ENCODE results near the gene GBGT1.
"Not testable (repeated sequence)": the region's sequence is repeated elsewhere in the genome, so short reads cannot be mapped to it uniquely, and the experiment has no call there.

The GBGT1 gene

DNA sequence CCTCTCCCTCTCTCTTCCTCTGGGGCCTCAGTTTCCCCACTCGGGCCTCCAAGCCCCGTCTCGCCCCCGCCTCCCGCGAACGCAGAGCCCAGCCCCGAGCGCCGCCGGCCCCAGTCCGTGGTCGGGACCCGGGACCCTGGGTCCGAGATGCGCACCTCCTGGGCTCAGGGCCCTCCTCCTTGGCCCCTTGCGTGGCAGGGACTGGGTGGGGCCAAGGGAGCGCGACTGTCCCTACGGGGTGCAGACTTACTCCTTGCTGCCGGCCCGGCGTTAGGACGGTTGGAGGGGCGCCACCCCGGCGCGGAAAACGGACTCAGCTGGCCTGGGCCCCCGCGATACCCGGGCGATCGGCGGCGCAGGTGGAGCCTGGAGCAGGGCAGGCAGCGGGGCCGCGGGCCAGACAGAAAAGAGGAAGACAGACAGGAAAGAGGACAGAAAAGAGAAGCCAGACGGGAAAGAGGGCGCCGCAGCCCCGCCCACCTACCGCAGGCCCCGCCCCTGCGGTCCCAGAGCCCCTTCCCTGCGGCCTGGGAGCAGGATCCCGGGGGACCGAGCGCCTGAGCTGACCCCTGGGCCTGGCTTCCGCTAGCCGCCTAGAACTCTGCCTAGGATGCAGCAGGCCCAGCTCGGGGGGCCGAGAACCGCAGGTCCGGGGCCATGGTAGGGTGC lies at the start of gene GBGT1:
Gene GBGT1 (minus strand): TSS at position 411 of the 669 bp plus-strand sequence. CDS start 1,502 bp downstream, outside the sequence.
- DNase-seq = no peak

DNA sequence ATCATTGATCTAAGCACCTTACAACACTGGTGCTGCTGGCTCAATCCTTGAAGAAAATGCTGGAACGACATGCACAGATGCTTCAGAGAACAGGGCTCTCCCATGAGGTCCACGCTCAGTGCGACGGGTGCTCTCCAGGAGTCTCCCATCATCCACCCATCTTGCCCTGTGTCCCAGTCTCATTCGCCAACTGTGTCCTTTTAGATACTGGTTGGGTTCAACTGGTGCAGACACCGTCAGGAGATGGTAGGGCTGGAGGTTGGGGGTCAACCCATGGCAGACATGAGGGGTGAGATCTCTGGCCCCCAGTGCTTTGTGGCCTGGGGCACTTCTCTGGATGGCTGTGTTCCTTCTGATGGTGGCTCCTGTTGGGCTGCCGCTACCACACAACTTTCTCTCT lies 46.9 kb upstream of the GBGT1 start:
- no peak for DNase-seq

DNA sequence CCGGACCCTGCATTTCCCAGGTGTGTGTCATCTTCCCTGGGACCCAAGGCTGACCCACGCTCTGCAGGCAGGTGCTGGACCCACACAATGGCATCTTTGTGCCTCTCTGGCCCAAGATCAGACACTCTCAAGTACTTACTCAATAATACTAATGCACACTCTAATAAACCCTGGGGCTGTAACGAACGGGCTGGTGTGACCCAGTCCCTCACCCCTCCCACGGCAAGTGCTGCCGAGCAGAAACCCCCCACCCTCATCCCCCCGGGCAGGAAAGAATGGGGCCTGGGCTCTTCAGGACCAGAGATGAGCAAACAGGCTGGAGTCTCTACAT lies 46.5 kb upstream of the GBGT1 start:
- no peak for DNase-seq

- DNase-seq = not testable (repeated sequence)
Observed at GRCh38 chr9:133209327-133210201, 45.9 kb upstream of the GBGT1 start.

- DNase-seq = not testable (repeated sequence)
Observed at GRCh38 chr9:133208880-133209300, 45.2 kb upstream of the GBGT1 start, which contains the start of gene OBP2B. Gene OBP2B (minus strand): TSS chr9:133209250. CDS start chr9:133209199, 51 bp downstream.

DNA sequence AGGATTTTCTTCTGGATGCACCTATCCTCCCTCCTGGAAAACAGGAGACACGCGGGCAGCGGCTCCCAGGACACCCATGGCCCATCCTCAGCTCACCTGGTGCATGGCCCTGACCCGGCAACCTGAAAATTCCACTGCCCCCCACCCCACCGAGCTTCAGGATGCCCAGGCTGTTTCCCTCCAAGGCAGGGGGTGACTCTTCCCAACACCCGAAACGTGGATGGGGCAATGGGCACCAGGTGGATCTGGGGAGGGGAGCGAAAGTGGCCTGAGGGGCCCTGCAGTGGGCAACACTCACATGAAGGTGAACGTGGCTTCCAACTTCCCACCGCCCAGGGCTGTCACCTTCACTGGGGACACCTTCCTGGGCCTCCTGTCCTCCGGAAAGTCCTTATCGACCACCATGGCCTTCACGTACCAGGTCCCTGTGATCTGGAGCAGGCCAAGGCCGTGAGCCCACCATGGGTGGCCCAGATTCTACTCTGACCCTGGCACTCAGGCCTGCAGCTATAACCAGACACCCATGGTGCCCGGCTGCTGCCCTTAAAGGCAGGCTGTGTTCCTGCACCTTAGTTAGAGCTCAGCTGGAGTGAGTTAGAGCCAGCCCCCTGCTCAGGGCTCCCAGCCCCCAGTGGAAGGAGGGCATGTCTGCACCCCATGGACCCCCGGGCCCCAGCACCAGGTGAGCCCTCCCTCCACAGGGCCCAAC lies 44.6 kb upstream of the GBGT1 start:
- DNase-seq = not testable (repeated sequence)

- DNase-seq = no peak
Observed at GRCh38 chr9:133207540-133208170, 43.9 kb upstream of the GBGT1 start.

DNA sequence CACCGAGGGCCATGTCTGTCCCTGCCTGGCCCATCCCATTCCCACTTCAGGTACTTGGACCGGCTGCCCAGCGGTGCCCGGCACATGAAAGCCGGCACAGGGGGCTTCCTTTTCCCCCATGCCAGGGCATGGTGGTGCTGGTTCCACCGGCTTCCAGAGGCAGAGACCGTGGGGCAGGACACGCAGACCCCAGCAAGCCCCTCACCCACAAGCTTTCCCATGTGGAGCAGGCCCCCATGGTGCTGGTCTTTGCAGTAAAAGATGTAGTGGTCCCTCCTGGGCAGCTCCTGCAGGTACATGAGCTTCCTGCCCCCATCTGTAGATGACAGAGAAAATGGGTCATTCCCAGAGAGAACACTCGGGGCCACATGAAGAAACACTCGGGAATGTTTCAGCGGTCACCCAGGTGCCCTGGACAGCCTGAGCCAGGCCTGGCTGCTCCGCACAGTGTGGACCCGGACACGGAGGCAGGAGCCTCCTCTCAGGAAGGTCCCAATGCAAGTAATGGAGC lies 43.4 kb upstream of the GBGT1 start:
- no peak for DNase-seq

DNA sequence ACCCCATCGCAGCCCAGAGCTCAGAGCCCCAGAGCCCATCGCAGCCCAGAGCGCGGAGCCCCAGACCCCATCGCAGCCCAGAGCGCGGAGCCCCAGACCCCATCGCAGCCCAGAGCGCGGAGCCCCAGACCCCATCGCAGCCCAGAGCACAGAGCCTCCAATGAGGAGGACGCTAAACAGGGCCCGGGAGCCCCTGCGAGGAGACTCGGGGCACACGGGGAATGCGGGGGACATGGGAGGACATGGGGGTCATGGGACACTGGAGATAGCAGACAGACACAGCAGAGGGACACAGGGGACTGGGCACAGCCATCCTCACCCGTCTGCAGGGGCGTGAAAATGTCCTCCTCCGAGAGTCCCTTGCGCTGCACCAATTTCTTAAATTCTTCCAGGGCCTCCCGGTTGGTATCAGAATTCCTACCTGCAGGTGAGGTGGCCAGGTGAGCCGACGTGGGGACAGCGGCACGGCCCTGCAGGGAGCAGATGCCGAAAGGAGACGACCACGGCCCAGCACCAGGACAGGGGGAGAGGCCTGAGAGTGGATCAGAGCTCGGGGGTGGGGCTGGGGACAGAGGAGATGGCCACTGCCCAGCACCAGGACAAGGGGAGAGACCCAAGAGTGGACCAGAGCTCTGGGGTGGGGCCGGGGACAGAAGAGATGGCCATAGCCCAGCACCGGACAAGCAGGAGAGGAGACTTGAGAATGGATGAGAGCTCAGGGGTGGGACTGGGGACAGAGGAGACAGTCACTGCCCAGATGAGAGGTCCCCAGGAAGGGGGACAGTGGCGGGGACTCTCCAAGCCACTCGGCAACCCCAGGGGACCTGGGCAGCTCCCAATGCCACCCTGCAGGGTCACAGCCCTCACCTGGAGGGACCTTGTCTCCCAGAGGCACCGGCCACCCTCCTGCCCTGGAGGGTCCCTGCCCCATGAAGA lies 42.5 kb upstream of the GBGT1 start:
- no peak for DNase-seq

GRCh38 chr9:133205481-133205887 lies 41.8 kb upstream of the GBGT1 start:
- DNase-seq = not testable (repeated sequence)

DNA sequence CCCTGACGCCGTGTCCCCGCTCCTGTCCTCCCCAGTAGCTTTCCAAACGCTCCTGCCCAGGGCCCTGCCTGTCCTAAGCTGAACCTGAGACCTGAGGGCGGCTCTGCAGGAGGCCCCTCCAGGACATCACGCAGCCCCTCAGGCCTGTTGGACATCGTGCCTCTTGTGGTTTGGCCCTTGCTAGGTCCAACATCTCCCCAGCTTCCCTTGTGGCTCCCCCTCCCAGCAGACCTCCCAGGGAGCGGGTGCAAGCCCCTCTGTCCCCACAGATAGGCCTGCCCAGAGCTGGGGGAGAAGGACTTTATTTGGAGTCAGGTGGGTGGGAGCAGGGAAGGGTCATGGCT lies 41.3 kb upstream of the GBGT1 start:
- no peak for DNase-seq

- DNase-seq = no peak
Observed at GRCh38 chr9:133204335-133204992, 40.8 kb upstream of the GBGT1 start.

- DNase-seq = no peak
Observed at GRCh38 chr9:133203506-133204075, 39.9 kb upstream of the GBGT1 start.

DNA sequence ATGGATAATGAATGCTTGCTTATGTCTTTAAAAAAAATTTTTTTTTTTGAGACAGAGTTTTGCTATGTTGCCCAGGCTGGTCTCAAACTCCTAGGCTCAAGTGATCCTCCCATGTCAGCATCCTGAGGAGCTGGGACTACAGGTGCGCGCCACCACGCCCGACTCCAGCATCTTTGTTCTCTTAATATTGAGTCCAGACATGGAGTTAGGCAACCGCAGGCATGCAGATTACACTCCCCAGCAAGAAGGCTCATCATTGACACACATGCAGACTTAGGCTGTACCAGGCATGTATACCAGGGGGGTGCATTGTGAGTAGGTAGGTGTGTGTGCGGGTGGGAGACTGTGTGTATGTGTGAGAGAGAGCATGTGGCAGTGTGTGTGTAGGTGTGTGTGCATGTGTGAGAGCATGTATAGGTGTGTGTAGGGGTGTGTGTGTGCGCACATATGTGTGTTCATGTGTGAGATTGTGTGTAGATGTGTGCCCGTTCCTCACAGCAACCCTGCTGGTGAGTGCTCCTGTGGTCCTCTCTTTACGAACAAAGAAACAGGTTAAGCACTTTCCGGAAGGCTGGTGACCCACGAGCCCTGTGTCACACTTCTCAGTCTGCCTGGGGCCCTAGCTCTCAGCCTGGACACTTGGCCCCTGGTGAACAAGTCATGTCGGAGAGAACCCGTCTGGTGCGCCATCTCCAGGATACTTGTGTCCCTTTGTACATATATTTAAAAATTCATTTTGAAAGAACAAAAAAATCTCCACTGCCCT lies 39.2 kb upstream of the GBGT1 start:
- no peak for DNase-seq

DNA sequence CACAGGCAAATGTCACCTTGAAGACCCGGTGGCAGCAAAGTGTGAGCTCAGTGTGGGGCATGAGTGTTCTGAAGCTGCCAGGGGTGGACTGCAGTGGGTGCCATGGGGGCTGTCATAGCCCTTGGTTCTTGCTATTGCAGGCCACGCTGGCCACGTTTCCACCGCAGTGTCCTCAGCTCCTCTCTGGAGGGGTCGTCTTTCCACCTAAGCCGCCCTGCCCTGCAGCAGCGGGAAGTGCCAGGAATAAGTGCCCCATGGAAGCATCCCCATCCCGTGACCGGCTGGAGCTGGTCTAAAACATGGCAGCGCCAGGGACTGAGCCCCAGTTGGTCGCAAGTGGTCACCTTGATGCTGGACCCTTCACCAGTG lies 38.4 kb upstream of the GBGT1 start:
- no peak for DNase-seq

DNA sequence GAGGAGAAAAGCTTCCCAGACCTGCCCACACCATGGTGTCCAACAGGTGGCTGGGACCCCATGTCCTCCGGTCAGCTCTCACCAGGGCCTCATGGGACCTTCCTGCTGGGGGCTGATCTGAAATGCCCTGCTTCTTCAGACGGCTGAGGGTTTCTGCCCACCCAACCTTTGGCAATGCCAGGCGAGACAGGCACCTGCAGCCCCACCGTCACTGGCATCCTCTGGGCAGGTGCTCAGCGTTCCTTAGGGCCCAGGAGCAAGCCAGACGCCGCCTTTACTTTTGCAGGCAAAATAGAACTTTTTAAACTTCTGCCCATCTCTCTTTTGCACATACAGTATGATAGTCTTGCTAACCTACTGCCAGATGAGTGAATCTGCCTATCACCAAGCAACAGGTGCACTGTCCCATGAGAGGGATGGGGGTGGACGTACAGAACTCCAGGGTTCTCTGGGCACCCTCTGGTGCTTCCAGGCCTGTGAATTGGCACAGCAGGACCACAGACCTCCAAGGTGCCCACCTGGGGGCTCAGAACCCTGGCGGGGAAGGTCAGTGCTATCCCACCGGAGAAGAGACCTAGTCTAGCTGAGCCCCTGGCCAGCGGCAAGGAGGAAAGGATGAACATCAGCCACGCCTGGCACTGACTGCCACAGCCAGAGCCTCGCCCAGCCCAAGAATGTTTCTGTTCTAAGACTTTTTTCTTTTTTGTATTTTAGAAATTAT lies 37.9 kb upstream of the GBGT1 start:
- no peak for DNase-seq

DNA sequence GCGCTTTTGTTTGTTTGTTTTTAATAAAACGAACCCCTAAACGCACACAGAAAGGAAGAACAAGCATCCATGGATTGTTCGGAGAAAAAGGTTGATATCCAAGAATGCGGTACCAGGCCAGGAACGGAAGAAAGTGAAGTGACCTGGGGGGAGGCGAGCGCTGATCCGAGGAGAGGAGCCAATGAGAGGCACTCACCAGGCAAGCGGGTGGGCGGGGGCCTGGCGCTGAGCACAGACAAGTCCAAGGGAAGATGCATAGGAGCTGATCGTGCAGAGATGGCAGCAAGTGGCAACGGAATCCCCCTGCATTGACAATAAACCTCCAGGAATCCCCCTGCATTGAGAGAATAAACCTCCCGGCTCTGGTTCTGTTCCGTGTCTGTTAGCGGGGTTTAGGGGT lies 36.9 kb upstream of the GBGT1 start:
- DNase-seq = no peak

DNA sequence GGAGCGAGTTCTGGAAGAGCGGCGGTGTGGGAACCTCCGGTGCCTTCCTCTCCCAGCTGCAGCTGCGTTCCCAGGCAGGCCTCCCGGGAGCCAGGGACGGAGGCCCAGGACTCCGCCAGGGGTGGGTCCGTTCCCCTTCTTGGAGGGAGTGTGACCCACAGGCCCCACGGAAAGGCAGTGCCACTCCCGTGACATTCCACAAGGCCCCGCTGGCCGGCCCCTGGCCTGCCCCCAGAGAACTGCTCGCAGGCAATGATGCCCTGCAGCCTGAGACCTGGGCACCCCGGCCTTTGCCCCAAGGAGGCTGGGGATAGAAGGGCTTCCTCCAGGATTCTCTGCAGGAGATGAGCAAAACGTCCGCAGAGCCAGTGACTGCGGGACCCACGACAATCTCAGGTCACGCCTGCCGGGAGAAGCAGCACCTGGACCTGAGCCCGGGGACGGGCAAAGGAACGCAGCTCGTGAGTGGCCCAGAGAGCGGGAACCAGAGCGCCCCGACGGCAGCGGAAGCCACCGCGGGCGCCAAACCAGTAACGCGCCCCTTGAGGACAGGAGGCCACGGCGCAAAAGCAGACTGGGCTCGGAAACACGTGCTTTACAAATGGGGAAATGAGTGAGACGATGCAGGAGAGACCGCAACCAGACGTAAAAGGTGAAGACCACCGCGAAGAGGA lies 36.1 kb upstream of the GBGT1 start:
- DNase-seq = no peak

- DNase-seq = no peak
Observed at GRCh38 chr9:133195029-133195428, 31.3 kb upstream of the GBGT1 start.

Data from NCI-H1436 (cell line).